Activated CD4-positive, alpha-beta memory T cell treated with anti-CD3 and anti-CD28 coated beads, Interleukin-2, amount 10 ng/mL, durations not matched to agents 7 days and 5 days (primary cell): ENCODE data around the gene LMF2. TPM values are rescaled to one million over a fixed set of nuclear protein-coding genes. Genes with fewer than 3 reads are reported as not detected.

ENCODE experiments used
- CTCF ChIA-PET: fragments of 350-600 bp; sonication (Branson Sonifier 250); formaldehyde crosslinking; loops from one replicate; lab custom pipeline; 2021; ENCODE audit warnings: antibody characterized with exemption, inconsistent platforms; lab: Charles Lee
- POLR2A ChIA-PET: fragments of 350-600 bp; sonication (Branson Sonifier 250); formaldehyde crosslinking; loops from one replicate; lab custom pipeline; 2021; ENCODE audit warnings: antibody characterized with exemption; lab: Charles Lee
- DNase-seq: peaks from one replicate; pipeline ENCODE4 v3.0.0-alpha.2; 2020
- H3K27ac Mint-ChIP-seq: one replicate; pipeline ENCODE4 v1.8.0; 2021; ENCODE audit warnings: mild to moderate bottlenecking, mixed read lengths
- H3K27me3 Mint-ChIP-seq: one replicate; pipeline ENCODE4 v1.8.0; 2021; ENCODE audit warnings: mixed read lengths
- H3K36me3 Mint-ChIP-seq: one replicate; pipeline ENCODE4 v1.8.0; 2021; ENCODE audit warnings: low read depth, mixed read lengths
- H3K4me1 Mint-ChIP-seq: one replicate; pipeline ENCODE4 v1.8.0; 2021; ENCODE audit warnings: mixed read lengths
- H3K4me3 Mint-ChIP-seq: one replicate; pipeline ENCODE4 v1.8.0; 2021; ENCODE audit warnings: mild to moderate bottlenecking, mixed read lengths
- H3K9me3 Mint-ChIP-seq: one replicate; pipeline ENCODE4 v1.8.0; 2021; ENCODE audit warnings: mixed read lengths
- total RNA-seq, 2 experiments: library from RNA; stranded (reverse); gene quantifications; one replicate each; pipeline ENCODE4 v1.2.3, GENCODE V29; 2021

Gene LMF2
- total RNA-seq, 2 experiments from 2014 or later = 111 to 114 TPM

DNA sequence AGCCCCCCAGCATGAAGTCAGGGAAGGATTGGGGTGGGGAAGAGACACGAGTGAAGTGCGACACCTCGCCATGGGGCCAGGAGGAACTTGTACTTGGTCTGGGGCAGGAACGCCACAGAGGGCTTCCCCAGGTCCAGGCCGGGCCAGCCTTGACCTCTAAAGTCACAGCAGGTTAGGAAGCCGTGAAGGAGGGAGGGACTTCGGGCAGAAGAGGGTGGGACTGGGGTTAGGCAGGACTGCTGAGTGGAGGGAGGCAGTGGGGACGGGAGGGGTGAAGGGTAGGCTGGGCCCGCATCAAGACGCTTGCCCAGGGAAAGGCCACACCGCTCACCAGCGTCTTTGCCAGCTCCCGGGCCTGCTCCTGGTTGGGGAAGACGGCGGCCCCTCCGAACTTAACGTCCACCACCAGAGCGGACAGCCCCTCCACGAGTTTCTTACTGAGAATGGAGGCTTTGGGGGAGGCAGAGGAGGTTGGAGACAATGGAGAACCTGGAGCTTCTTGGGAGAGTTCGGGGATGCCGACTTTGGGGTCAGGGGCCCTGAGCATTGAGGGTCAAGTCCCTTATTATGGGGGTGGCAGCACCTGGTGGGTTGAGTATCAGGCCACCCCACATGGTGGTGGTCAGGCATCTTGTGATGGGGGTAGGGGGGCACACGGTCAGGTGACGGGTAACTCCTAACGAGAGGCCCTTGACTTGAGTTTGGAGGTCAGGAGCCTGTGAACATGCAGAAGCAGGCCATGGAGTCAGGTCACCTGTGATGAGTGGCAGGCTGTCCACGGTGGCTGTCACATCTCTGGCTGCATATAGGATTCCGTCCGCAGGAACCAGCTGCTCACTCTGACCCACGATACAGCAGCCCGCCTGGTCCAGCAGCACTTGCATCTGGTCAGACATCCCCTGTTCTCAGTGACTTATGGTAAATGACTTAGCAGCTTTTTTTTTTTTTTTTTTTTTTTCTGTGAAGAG, 19.6 kb upstream of the LMF2 start:
- peak overlapping the region; percentile 83 for H3K4me3 Mint-ChIP-seq
- CTCF ChIA-PET = interaction anchor here (0.6 to 6.0 kb wide), 7 partner anchors 15 to 251 kb away, joined by 3 to 150 read pairs (median 4); partner anchors contain the start of genes KLHDC7B, LMF2 and SYCE3
- POLR2A ChIA-PET = interaction anchor here (0.7 to 12.1 kb wide), 12 partner anchors 11 to 94 kb away, joined by 3 to 583 read pairs (median 18); partner anchors contain the start of genes CHKB, KLHDC7B, LMF2 and NCAPH2

DNA sequence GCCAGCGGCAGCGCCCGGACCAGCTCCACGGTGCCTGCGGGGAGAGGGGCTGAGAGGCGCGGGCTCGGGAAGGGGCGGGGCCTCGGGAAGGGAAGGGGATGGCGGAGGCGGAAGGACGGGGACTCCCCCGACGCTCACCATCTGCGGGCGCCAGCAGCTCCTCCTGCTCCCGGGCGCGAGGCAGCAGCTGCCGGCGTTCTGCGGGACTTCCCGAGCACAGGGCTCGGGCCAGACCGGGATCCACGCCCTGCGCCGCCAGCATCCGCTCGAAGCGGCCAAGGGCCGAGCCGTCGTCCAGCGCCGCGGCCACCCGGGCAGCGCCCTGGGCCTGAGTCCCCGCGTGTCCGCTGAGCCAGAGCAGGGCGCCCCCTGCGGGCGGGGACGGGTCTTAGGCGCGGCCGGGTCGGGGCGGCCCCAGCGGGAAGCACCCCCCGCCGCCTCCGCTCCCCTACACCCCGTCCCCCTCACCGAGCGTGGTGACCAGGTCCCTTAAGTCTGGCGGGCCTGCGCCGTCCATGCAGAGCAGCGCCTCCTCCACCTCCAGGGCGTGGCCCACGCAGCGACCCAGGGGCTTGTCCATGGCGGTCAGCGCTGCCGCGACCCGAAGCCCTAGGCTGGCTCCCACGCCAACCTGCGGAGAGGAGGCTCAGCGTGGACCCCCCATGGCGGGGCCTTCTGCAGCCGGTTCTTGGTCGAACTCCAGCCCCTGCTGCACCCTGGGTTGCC, 18.8 kb upstream of the LMF2 start:
- Mint-ChIP-seq H3K27ac (peak overlapping the region; percentile 89), H3K4me3 (peak overlapping the region; percentile 83), H3K36me3 (peaks cover 47% of the 10 kb centered on the region), H3K27me3 (no peaks in the 10 kb centered on the region), H3K4me1 (peaks cover 43% of the 10 kb centered on the region), H3K9me3 (no peaks in the 10 kb centered on the region)
- ChIA-PET CTCF (interaction anchor here (0.7 to 6.0 kb wide), 40 partner anchors 9 to 339 kb away, joined by 3 to 150 read pairs (median 5); partner anchors contain the start of genes ARSA, CHKB, CPT1B and HDAC10), POLR2A (interaction anchor here (0.6 to 12.1 kb wide), 40 partner anchors 9 to 554 kb away, joined by 3 to 583 read pairs (median 6); partner anchors contain the start of genes ARSA, CHKB, CPT1B and HDAC10)
- DNase-seq = peak; percentile 89

More for the DNA sequence above, 19.6 kb upstream of the LMF2 start:
- Mint-ChIP-seq H3K36me3 (peaks cover 48% of the 10 kb centered on the region), H3K4me1 (peaks cover 43% of the 10 kb centered on the region), H3K9me3 (no peaks in the 10 kb centered on the region), H3K27ac (peak overlapping the region; percentile 89), H3K27me3 (no peaks in the 10 kb centered on the region)
- peak; percentile 69 for DNase-seq

DNA sequence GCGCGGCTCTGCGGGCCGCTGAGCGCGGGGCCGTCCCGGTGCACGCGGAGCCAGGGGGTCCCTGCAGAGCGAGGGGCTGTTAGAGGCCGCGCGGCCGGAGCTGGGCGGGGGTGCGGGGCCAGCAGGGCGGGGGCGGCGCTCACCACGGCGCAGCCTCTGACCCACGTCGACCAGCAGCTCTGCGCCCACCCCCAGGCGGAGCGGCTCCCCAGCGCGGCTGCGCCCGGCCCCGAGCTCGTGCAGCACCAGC, 18.3 kb upstream of the LMF2 start:
- POLR2A ChIA-PET = interaction anchor here (0.6 to 12.1 kb wide), 45 partner anchors 9 to 554 kb away, joined by 3 to 583 read pairs (median 4); partner anchors contain the start of genes ADM2, ARSA, CHKB and CPT1B
- Mint-ChIP-seq H3K36me3 (peaks cover 45% of the 10 kb centered on the region), H3K4me1 (peaks cover 43% of the 10 kb centered on the region), H3K27ac (peak overlapping the region; percentile 86), H3K27me3 (no peaks in the 10 kb centered on the region), H3K9me3 (no peaks in the 10 kb centered on the region), H3K4me3 (peak overlapping the region; percentile 86)
- CTCF ChIA-PET = interaction anchor here (0.6 to 6.0 kb wide), 46 partner anchors 9 to 339 kb away, joined by 3 to 150 read pairs (median 5); partner anchors contain the start of genes ARSA, CHKB, CPT1B and HDAC10
- DNase-seq = no peak

DNA sequence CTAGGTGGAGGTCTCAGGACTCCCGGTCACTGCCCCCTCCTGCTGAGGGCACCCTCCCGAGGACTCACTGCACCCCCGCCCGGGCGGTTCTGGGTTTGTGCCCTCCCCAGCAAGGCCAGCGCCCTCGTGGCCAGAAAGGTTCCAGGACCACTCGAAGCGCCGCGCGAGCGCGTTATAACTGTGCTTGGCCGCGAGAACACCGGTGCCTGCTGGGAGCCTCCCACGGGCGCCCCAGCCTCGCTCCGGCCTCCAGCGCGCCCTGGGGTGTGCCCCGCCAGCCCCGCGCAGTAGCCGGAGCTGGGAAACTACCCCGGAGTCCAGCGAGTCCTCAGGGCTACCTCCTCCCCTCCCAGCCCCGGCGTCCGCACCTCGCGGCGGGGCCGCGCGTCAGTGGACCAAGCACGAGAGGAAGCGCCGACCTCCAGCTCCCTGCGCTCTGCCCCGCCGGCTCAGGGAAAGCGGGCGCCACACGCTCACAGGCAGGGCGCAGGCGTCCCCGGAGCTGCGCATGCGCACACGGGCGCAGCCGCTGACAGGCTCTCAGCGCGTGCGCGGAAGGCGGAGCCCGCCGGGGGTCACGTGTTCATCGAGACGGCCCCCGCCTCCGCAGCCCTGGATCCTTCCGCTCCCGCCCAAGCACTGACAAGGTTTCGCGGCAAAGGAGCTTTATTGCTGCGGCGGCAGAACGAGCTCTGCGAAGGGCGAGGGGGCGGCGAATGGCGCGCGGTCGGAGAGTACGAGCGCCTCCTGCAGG, 17.8 kb upstream of the LMF2 start, which contains the start of gene SCO2:
SCO2 (minus strand) TSS at position 495 of the 754 bp plus-strand sequence. CDS start 1,187 bp downstream, outside the sequence.
- Mint-ChIP-seq H3K27ac (peak within 1 kb of the TSS; percentile 89), H3K4me3 (peak within 1 kb of the TSS; percentile 86), H3K9me3 (no peaks in the 10 kb centered on the region), H3K36me3 (peaks cover 47% of the 10 kb centered on the region), H3K27me3 (no peaks in the 10 kb centered on the region), H3K4me1 (peaks cover 43% of the 10 kb centered on the region)
- POLR2A ChIA-PET = interaction anchor here (0.6 to 12.1 kb wide), 47 partner anchors 8 to 338 kb away, joined by 3 to 583 read pairs (median 4); partner anchors contain the start of genes ADM2, ARSA, CHKB and CPT1B
- CTCF ChIA-PET = interaction anchor here (0.6 to 6.0 kb wide), 46 partner anchors 10 to 338 kb away, joined by 3 to 150 read pairs (median 5); partner anchors contain the start of genes ARSA, CHKB, CPT1B and HDAC10
- peak; percentile 98 for DNase-seq

DNA sequence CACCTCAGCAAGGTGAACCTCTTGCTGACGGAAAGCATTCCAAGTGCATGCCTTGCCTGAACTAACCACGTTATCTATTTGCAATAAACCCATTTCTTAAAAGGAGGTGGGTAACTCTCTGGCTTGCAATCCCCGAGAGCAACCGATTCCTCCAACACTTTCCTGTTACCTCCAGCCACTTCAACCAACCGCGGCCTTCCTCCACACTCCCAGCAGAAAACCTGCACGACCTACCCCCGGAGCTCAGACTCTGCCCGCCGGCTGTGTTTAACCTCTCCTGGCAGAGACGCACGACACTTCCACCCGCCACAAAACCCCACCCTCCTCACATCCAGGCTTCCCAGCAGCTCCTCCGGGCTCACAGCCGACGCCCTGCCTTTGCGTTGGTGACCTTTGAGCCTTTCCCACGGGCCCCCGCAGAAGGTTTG, 17.2 kb upstream of the LMF2 start:
- POLR2A ChIA-PET = interaction anchor here (0.9 to 12.1 kb wide), 24 partner anchors 10 to 338 kb away, joined by 3 to 583 read pairs (median 6); partner anchors contain the start of genes ARSA, CHKB, HDAC10 and KLHDC7B
- DNase-seq = no peak
- Mint-ChIP-seq H3K27ac (peak overlapping the region; percentile 89), H3K4me3 (peak overlapping the region; percentile 86), H3K9me3 (no peaks in the 10 kb centered on the region), H3K4me1 (peaks cover 43% of the 10 kb centered on the region), H3K36me3 (peaks cover 51% of the 10 kb centered on the region), H3K27me3 (no peaks in the 10 kb centered on the region)
- CTCF ChIA-PET = interaction anchor here (1.0 to 6.0 kb wide), 19 partner anchors 10 to 274 kb away, joined by 3 to 150 read pairs (median 9); partner anchors contain the start of genes CPT1B, HDAC10, KLHDC7B and LMF2

DNA sequence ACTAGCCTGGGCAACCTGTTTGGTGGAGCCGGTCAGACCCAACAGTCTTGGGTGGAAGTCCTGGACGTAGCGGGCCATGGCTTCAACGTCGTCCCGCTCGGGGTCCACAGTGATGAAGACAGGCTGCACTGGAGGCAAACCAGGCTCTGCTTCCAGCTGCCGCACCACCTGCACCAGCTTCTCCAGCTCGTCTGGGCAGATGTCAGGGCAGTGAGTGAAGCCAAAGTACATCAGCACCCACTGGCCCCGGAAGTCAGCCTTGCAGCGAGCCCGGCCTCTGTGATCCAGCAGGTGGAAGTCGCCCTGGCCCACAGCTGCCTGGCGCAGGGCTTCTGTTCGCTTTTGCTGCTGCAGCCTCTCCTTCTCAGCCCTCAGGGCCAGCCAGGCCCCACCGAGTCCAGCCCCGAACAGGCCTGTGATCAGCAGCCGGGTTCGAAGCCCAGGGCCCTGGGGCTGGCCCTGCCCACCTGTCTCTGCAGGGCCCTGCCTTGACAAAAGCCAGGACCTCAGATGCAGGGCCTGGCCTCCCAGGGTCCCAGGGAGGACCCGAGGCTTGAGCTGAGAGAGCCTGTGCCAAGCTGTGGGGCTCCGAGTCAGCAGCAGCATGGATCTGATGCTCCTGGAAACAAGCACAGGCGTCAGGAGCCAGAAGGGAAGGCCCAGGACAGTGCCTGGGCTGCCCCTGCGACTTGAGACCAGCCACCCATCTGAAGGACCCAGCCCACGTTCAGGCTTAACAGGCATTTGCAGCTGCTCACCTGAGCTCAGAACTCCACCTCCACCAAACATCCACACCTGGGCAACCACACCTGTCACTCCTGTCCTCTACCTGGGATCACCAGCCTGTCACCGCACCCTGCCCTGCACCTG, 16.5 kb upstream of the LMF2 start:
- Mint-ChIP-seq H3K27me3 (no peaks in the 10 kb centered on the region), H3K4me3 (peak overlapping the region; percentile 86), H3K36me3 (peaks cover 55% of the 10 kb centered on the region), H3K27ac (peak overlapping the region; percentile 89), H3K9me3 (no peaks in the 10 kb centered on the region), H3K4me1 (peaks cover 43% of the 10 kb centered on the region)
- ChIA-PET POLR2A (interaction anchor here (1.0 to 12.1 kb wide), 15 partner anchors 9 to 337 kb away, joined by 3 to 583 read pairs (median 42); partner anchors contain the start of genes ARSA, CHKB, KLHDC7B and LMF2), CTCF (interaction anchor here (1.3 to 6.0 kb wide), 8 partner anchors 12 to 248 kb away, joined by 5 to 150 read pairs (median 24); partner anchors contain the start of genes KLHDC7B, LMF2, NCAPH2 and SYCE3)
- no peak for DNase-seq

DNA sequence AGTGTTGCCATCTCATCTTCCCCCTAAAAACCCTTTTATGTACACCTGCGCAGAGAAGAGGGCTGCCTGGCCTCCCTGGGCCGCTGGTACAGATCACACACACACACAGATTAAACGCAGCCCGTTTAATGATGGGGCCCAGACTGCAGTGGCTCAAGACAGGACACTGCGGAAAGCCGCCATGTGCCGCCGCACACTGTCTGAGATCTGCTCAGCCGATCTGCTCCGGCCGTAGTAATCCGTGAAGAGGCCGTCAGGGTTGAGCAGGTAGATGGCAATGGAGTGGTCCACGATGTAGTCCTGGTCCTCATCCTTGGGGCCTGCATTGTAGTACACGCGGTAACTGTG, 15.9 kb upstream of the LMF2 start:
- H3K27ac Mint-ChIP-seq = no peak overlapping the region
- H3K4me1 Mint-ChIP-seq = peaks cover 37% of the 10 kb centered on the region
- no peak for DNase-seq
- H3K27me3 Mint-ChIP-seq = no peaks in the 10 kb centered on the region
- H3K4me3 Mint-ChIP-seq = peak overlapping the region; percentile 18
- POLR2A ChIA-PET = interaction anchor here (1.0 to 12.1 kb wide), 7 partner anchors 9 to 97 kb away, joined by 5 to 583 read pairs (median 117); partner anchors contain the start of genes KLHDC7B, LMF2 and NCAPH2
- no peaks in the 10 kb centered on the region for H3K9me3 Mint-ChIP-seq
- CTCF ChIA-PET = interaction anchor here (1.3 kb wide), 1 partner anchor 97 kb away, joined by 5 read pairs; no protein-coding TSS in a partner anchor
- H3K36me3 Mint-ChIP-seq = peaks cover 52% of the 10 kb centered on the region

DNA sequence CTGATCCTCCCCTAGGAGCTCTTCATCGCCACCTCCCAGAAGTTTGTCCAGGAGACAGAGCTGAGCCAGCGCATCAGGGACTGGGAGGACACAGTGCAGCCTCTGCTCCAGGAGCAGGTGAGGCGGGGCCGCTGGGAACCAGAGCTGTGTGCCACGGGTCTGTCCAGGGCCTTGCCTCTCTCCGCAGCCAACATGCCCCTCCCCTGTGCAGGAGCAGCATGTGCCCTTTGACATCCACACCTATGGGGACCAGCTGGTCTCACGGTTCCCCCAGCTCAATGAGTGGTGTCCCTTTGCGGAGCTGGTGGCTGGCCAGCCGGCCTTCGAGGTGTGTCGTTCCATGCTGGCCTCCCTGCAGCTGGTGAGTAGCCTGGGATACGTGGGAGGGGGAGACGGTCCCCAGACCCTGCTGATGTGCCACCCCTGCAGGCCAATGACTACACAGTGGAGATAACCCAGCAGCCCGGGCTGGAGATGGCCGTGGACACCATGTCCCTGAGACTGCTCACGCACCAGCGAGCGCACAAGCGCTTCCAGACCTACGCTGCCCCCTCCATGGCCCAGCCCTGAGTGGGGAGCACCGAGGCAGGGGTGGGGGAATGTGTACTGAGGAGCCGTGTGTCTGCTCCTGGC, 15.4 kb upstream of the LMF2 start:
- H3K4me1 Mint-ChIP-seq = peaks cover 31% of the 10 kb centered on the region
- CTCF ChIA-PET = interaction anchor here (1.3 kb wide), 1 partner anchor 15 kb away, joined by 5 read pairs; the partner anchor contains the start of genes LMF2 and NCAPH2
- DNase-seq = no peak
- no peaks in the 10 kb centered on the region for H3K9me3 Mint-ChIP-seq
- peak overlapping the region; percentile 21 for H3K27ac Mint-ChIP-seq
- peak overlapping the region; percentile 18 for H3K4me3 Mint-ChIP-seq
- peaks cover 47% of the 10 kb centered on the region for H3K36me3 Mint-ChIP-seq
- POLR2A ChIA-PET = interaction anchor here (1.0 to 12.1 kb wide), 9 partner anchors 9 to 97 kb away, joined by 3 to 321 read pairs (median 5); partner anchors contain the start of genes KLHDC7B, LMF2, NCAPH2 and SYCE3
- no peaks in the 10 kb centered on the region for H3K27me3 Mint-ChIP-seq

DNA sequence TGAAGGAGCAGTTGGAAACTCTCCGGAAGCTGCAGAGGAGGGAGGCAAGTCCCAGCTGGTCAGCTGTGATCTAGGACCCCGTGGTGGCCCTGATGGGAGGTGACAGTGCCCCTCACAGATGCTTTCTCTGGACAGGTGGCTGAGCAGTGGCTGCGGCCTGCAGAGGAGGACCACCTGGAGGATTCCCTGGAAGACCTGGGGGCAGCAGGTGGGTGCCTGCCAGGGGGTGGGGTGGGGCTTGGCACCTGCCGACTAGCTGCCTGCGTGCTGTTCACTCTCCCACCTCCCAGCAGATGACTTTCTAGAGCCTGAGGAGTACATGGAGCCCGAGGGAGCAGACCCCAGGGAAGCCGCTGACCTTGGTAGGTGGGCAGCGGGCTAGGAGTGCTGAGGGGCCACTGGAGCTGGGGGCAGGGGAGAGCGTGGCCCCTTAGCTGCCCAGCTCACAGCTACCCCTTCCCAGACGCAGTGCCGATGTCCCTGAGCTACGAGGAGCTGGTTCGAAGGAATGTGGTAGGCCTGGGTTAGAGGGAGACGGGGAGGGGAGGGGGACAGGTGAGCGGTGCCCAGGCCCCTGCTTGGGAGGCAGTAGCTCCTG, 14.8 kb upstream of the LMF2 start:
- no peaks in the 10 kb centered on the region for H3K9me3 Mint-ChIP-seq
- no peak overlapping the region for H3K4me3 Mint-ChIP-seq
- H3K27me3 Mint-ChIP-seq = no peaks in the 10 kb centered on the region
- POLR2A ChIA-PET = interaction anchor here (1.0 to 12.1 kb wide), 9 partner anchors 8 to 98 kb away, joined by 3 to 321 read pairs (median 5); partner anchors contain the start of genes KLHDC7B, LMF2, NCAPH2 and SYCE3
- no peak overlapping the region for H3K27ac Mint-ChIP-seq
- H3K4me1 Mint-ChIP-seq = peaks cover 25% of the 10 kb centered on the region
- DNase-seq = no peak
- peaks cover 44% of the 10 kb centered on the region for H3K36me3 Mint-ChIP-seq
- CTCF ChIA-PET = interaction anchor here (1.3 kb wide), 1 partner anchor 14 kb away, joined by 5 read pairs; the partner anchor contains the start of genes LMF2 and NCAPH2
